Heart left ventricle (tissue), 16 donors: ENCODE results near the gene FOXK2. TPM values are rescaled to one million over a fixed set of nuclear protein-coding genes. Genes with fewer than 3 reads are reported as not detected.

ENCODE experiments used
- ATAC-seq, 4 donors: fragments of 200-7000 bp; cut with Tn5 transposase; one replicate each; pipeline ENCODE4 v1.9.1; 2020 to 2022; ENCODE audit warnings: moderate library complexity in 4 of 4, mild to moderate bottlenecking in 3 of 4, moderate number of reproducible peaks in 1 of 4
- DNase-seq, 5 donors: peaks; one replicate each; pipeline ENCODE4 v3.0.0-alpha.2; 2020
- H3K27ac ChIP-seq, 12 donors: fragments of 200-600 bp; sonication (generic) in 4 of 12; one replicate each; pipeline versions ENCODE4 v1.5.0 to v1.8.0; 2016 to 2022; ENCODE audit warnings: mild to moderate bottlenecking in 2 of 12
- H3K27me3 ChIP-seq, 9 donors: fragments of 200-600 bp; sonication (generic) in 2 of 9; one replicate each; pipeline versions ENCODE4 v1.5.1 to v1.8.0; 2016 to 2022; ENCODE audit warnings: mild to moderate bottlenecking in 3 of 9
- H3K36me3 ChIP-seq, 9 donors: fragments of 200-600 bp; sonication (generic) in 2 of 9; one replicate each; pipeline versions ENCODE4 v1.5.0 to v1.8.0; 2018 to 2022; ENCODE audit warnings: mild to moderate bottlenecking in 2 of 9
- H3K4me1 ChIP-seq, 12 donors: fragments of 200-600 bp; sonication (generic) in 4 of 12; one replicate each; pipeline versions ENCODE4 v1.5.0 to v1.8.0; 2016 to 2022; ENCODE audit warnings: mild to moderate bottlenecking in 3 of 12
- H3K4me3 ChIP-seq, 12 donors: fragments of 200-600 bp; sonication (generic) in 4 of 12; one replicate each; pipeline versions ENCODE4 v1.5.0 to v1.8.0; 2017 to 2022; ENCODE audit warnings: mild to moderate bottlenecking in 9 of 12, moderate library complexity in 4 of 12
- H3K9me3 ChIP-seq, 12 donors: fragments of 200-600 bp; sonication (generic) in 4 of 12; one replicate each; pipeline versions ENCODE4 v1.5.0 to v1.8.0; 2016 to 2022; ENCODE audit warnings: mild to moderate bottlenecking in 1 of 12
- CTCF ChIP-seq, 12 donors: fragments of 200-600 bp; sonication (generic) in 4 of 12; IDR thresholded peaks; one replicate each; pipeline versions ENCODE4 v1.5.0 to v1.8.0; 2018 to 2022; ENCODE audit warnings: antibody characterized with exemption in 12 of 12, mild to moderate bottlenecking in 5 of 12
- POLR2A ChIP-seq, 2 donors: fragments of 450-650 bp; IDR thresholded peaks; one replicate each; pipeline ENCODE4 v1.6.1; 2017; ENCODE audit warnings: antibody characterized with exemption in 2 of 2, mild to moderate bottlenecking in 2 of 2, moderate library complexity in 2 of 2
- WGBS, 4 donors: extraction: QIAGEN DNeasy Blood & Tissue Kit in 2 of 4; methylation state at CpG; one replicate each; pipeline versions ENCODE4 v1.1.5 to v1.1.7; 2013 to 2018; 5-methylcytosine and 5-hydroxymethylcytosine counted together
- intact Hi-C, 10 donors: fragments of 100-400 bp; cut with DNase I; formaldehyde crosslinking; loops; one replicate each; pipeline versions ENCODE4 v1.11.1 to v1.14.2; 2022
- polyA plus RNA-seq, 2 donors: library from polyadenylated mRNA; stranded (reverse); fragments of 200-250 nt; gene quantifications; one replicate each; pipeline ENCODE4 v1.2.3, GENCODE V29; 2013
- total RNA-seq, 9 donors: library from RNA; depleted of rRNA in 2 of 9; stranded (reverse); fragments of >200 nt in 2 of 9; fragmentation: NEBNext Ultra II Directional in 3 of 9; extraction: Animal tissue kit (Norgen Biotek cat#: 25700) in 3 of 9; gene quantifications; one replicate each; pipeline versions ENCODE4 v1.1.0 to v1.2.4, GENCODE V29; 2016 to 2023
- donor health status: ischemic (EF 13 %, LVEDD 7.1; RV severe dilation, severe dysfunction).
- donor health status: healthy with polysubstance abuse.
- donor health status: DM: no; HTN: yes; CAD: no.
- donor health status: DM: no; HTN: no; CAD: no.
- donor health status: ischemic (EF 25% LVEDD 6.9; RV normal size, moderate dysfunction).
- donor health status: ischemic (EF 25% LVEDD 5.7; RV mildly dilated, moderate dysfunction).
- donor health status: healthy.
- donor health status: DM: yes; HTN: yes; CAD: no.
- donor health status: ischemic (EF 35%, LVEDD 5.7; RV mildly dilated, moderate dysfunction).
- donor health status: nonischemic (EF 11% LVEDD 7.7; RV severe dilation, severe dysfunction).
- donor health status: DM: yes; HTN: yes; CAD: no.
- donor health status: PGD.
- donor health status: ischemic (EF 29% LVEDD 5.4; RV normal size, mild dysfunction).
- donor health status: nonischemic (EF 23%, LVEDD 6.1; RV moderate dilation, normal function).

The FOXK2 gene
- total and polyA plus RNA-seq, 11 donors, result 15.6 to 77.0 (median 33.9) TPM

DNA sequence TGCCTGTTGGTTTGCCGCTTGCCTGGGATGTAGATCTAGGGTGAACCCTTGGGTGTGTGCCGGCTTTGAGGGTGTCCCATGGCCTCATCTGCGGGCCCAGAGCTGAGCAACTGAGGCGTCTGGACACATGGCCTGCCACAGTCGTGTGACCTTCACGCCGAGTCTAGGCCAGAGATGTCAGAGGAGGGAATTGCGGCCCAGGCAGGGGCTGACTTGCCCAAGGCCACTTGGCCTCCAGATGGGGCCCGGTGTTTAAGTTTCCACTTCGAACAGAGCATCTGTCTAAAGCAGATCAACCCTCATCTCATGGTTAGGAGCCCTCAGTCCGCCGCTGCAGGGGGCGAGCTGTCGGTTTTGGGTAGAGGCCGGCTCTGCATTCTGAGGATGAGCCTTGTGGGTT lies 28.0 kb upstream of the FOXK2 start:
- H3K9me3 ChIP-seq, result no peaks in the 10 kb centered on the region
- no peak overlapping the region for H3K4me3 ChIP-seq
- ATAC-seq (no peak), DNase-seq (no peak)
- 86 to 97% (median 94%) methylated on average over 12 to 15 of the region's 15 CpGs for WGBS, 4 donors
- intact Hi-C loops, result loop anchor here in 5 of 10 donors (5.0 to 10.0 kb wide), 3 partner anchors 53 to 139 kb away; no protein-coding TSS in a partner anchor
- no peaks in the 10 kb centered on the region for H3K27me3 ChIP-seq
- peaks cover 0 to 30% (median 19%) of the 10 kb centered on the region in 9 donors for H3K36me3 ChIP-seq
- H3K4me1 ChIP-seq, result peaks cover 0 to 37% (median 14%) of the 10 kb centered on the region in 12 donors
- no peak for TF ChIP-seq POLR2A (IDR thresholded peaks at IDR 0.05)
- TF ChIP-seq CTCF (IDR thresholded peaks at IDR 0.05), result no peak
- H3K27ac ChIP-seq, result no peak overlapping the region

DNA sequence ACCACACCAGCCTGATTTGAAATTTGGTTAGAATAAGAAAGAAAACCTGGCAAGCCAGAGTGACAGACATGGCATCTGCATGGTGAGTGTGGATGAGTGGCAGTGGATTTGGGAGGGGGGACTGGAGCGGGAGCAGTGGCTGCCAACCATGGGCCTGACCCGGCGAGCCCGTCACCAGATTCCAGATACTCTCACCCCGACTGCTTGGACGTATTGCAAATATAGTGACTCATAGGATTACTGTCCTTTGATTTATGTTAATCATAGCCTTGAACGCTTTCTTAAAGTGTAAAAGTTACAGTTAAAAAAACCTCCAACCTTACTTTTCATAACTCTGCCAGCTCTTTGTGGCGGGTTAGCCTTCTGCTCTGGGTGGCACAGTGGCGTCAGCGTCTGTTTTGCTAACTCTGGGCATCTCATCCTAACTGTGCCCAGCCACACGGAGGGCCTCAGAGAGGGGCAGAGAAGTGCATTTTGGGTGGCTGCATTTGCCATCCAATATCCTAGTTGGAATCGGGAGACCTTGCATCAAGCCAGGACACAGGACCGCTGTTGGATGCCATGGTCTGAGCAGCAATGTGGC lies 26.8 kb upstream of the FOXK2 start:
- H3K27ac ChIP-seq, result peak overlapping the region in 1 of 12 donors; percentile 24
- H3K9me3 ChIP-seq, result no peaks in the 10 kb centered on the region
- H3K4me3 ChIP-seq, result no peak overlapping the region
- peaks cover 0 to 18% (median 9%) of the 10 kb centered on the region in 9 donors for H3K36me3 ChIP-seq
- H3K4me1 ChIP-seq, result peaks cover 2 to 43% (median 18%) of the 10 kb centered on the region in 12 donors
- TF ChIP-seq POLR2A (IDR thresholded peaks at IDR 0.05) (no peak), CTCF (IDR thresholded peaks at IDR 0.05) (no peak)
- intact Hi-C loops, result loop anchor here in 5 of 10 donors (5.0 to 10.0 kb wide), 3 partner anchors 52 to 140 kb away; no protein-coding TSS in a partner anchor
- ATAC-seq, result no peak
- H3K27me3 ChIP-seq, result no peaks in the 10 kb centered on the region
- 89 to 92% (median 91%) methylated on average over 13 of the region's 13 CpGs for WGBS, 4 donors
- peak in 1 of 5 donors; percentile 39 for DNase-seq

- WGBS, 4 donors, result 82 to 88% (median 84%) methylated on average over 11 to 12 of the region's 12 CpGs
- intact Hi-C loops, result loop anchor here in 5 of 10 donors (5.0 to 10.0 kb wide), 3 partner anchors 51 to 141 kb away; no protein-coding TSS in a partner anchor
- TF ChIP-seq POLR2A (IDR thresholded peaks at IDR 0.05) (no peak), CTCF (IDR thresholded peaks at IDR 0.05) (no peak)
- Histone ChIP-seq H3K27ac (peak overlapping the region in 1 of 12 donors; percentile 24), H3K27me3 (no peaks in the 10 kb centered on the region), H3K36me3 (peaks cover 0 to 12% (median 4%) of the 10 kb centered on the region in 9 donors), H3K9me3 (no peaks in the 10 kb centered on the region), H3K4me1 (peaks cover 2 to 45% (median 17%) of the 10 kb centered on the region in 12 donors), H3K4me3 (no peak overlapping the region)
- DNase-seq (peak in 1 of 5 donors; percentile 22), ATAC-seq (no peak)
Measured at GRCh38 chr17:82493226-82493781, 26.2 kb upstream of the FOXK2 start.
